Astrocyte of the spinal cord (primary cell): ENCODE measurements around the gene CCDC73.
"Not testable (repeated sequence)": the region's sequence is repeated elsewhere in the genome, so short reads cannot be mapped to it uniquely, and the experiment has no call there.

Experiments used
- DNase-seq: peaks from one replicate; pipeline ENCODE4 v3.0.0; 2011; ENCODE audit warnings: low read depth, low spot score
- H3K4me3 ChIP-seq: 2 replicates; pipeline ENCODE4 v1.5.1; 2011; ENCODE audit warnings: low read depth, mild to moderate bottlenecking, low read length, moderate library complexity
- in situ Hi-C: cut with HindIII; loops from 2 replicates; pipeline ENCODE4 v1.10.0; 2017; ENCODE audit warnings: low sequenced_read_pairs
- TF ChIP-seq, protein P1 (sequence below): IDR thresholded peaks from 2 replicates; pipeline ENCODE4 v1.5.1; 2012; ENCODE audit warnings: low read depth, mild to moderate bottlenecking, low read length, inconsistent platforms

The CCDC73 gene

GRCh38 chr11:32827276-32827675 lies 32.8 kb upstream of the CCDC73 start:
- no peak for DNase-seq
- TF ChIP-seq, protein P1, sequence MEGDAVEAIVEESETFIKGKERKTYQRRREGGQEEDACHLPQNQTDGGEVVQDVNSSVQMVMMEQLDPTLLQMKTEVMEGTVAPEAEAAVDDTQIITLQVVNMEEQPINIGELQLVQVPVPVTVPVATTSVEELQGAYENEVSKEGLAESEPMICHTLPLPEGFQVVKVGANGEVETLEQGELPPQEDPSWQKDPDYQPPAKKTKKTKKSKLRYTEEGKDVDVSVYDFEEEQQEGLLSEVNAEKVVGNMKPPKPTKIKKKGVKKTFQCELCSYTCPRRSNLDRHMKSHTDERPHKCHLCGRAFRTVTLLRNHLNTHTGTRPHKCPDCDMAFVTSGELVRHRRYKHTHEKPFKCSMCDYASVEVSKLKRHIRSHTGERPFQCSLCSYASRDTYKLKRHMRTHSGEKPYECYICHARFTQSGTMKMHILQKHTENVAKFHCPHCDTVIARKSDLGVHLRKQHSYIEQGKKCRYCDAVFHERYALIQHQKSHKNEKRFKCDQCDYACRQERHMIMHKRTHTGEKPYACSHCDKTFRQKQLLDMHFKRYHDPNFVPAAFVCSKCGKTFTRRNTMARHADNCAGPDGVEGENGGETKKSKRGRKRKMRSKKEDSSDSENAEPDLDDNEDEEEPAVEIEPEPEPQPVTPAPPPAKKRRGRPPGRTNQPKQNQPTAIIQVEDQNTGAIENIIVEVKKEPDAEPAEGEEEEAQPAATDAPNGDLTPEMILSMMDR, result no peak
- no peak overlapping the region for H3K4me3 ChIP-seq
- in situ Hi-C loops, result no loop called here

- H3K4me3 ChIP-seq, result no peak overlapping the region
- TF ChIP-seq, protein P1, result no peak
- no peak for DNase-seq
- in situ Hi-C loops, result no loop called here
Measured at GRCh38 chr11:32826113-32826512, 31.7 kb upstream of the CCDC73 start.

- H3K4me3 ChIP-seq, DNase-seq, in situ Hi-C loops: not testable (repeated sequence)
Measured at GRCh38 chr11:32823617-32824016, 29.2 kb upstream of the CCDC73 start.

- no peak overlapping the region for H3K4me3 ChIP-seq
- in situ Hi-C loops, result no loop called here
- TF ChIP-seq, protein P1, result no peak
- DNase-seq, result no peak
Measured at GRCh38 chr11:32821917-32822560, 27.6 kb upstream of the CCDC73 start.

DNA sequence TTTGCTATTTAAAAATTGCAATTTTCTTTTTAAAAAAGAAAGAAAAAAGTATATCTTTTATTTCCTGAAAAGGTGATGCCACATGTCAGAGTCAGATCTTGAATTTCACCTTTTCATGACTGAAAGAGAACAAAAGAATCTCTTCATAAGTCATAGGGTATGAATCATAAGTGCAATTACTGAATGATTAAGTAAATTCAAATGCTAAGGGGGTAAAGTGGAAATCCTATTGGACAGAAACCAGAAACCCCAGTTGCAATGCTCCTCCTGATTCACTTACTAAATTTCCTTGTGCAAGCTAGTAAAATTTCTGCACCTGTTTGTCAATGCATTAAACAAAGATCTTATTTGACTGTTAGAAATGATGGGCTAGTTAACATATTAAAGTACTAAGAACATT lies 27.1 kb upstream of the CCDC73 start:
- TF ChIP-seq, protein P1, result no peak
- in situ Hi-C loops, result no loop called here
- H3K4me3 ChIP-seq, result no peak overlapping the region

DNA sequence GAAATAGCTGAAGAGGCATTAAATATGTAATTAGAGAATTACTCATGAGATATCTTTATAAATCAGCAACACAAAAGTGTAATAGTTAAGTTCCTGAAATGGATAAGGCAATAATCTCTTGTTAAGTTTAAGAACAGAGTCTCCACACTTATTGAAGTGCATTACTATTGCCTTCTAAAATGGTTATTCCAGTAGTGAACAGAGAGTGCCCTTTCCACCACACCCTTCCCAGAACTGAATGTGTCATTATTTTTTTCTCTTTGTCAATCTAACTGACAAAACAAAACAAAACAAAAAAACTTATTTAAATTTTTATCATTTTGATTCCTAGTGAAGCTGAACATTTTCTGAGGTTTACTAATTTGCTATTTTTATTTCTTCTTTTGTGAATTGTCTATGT lies 26.0 kb upstream of the CCDC73 start:
- in situ Hi-C loops, result no loop called here
- no peak for DNase-seq
- TF ChIP-seq, protein P1, result no peak
- H3K4me3 ChIP-seq, result no peak overlapping the region

More for the DNA sequence above, 27.1 kb upstream of the CCDC73 start:
- DNase-seq, result no peak

DNA sequence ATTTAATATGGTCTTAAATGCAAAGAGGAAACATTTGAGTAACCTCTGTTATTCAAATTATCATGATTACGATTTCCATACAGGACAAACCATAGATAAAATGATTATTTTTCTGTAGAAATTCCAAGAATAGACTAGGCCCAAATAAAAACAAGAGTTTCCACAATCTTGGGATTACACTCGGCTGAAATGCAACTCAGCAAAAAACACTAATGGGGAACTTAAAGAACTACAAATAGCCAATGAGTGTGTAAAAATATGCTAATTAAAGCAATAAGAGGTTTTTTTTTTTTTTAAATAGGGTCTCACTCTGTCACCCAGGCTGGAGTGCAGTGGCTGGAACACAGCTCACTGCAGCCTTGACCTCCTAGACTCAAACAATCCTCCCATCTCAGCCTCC lies 24.7 kb upstream of the CCDC73 start:
- H3K4me3 ChIP-seq, result no peak overlapping the region
- TF ChIP-seq, protein P1, result no peak
- in situ Hi-C loops, result no loop called here
- no peak for DNase-seq
